ENCODE results near the gene HECTD3. TPM values are rescaled to one million over a fixed set of nuclear protein-coding genes. Genes with fewer than 3 reads are reported as not detected.
"Not testable (repeated sequence)": the region's sequence is repeated elsewhere in the genome, so short reads cannot be mapped to it uniquely, and the experiment has no call there.

HECTD3 gene
- total RNA-seq, 2 experiments from 2014 or later = 38.7 to 42.3 TPM

GRCh38 chr1:44962022-44962421 is 49.1 kb downstream of the HECTD3 start:
- CTCF ChIA-PET; H3K9me3 Mint-ChIP-seq; H3K4me3 Mint-ChIP-seq; H3K27me3 Mint-ChIP-seq; H3K4me1 Mint-ChIP-seq; H3K36me3 Mint-ChIP-seq (ENCODE audit: low read depth); DNase-seq; POLR2A ChIA-PET: not testable (repeated sequence)
- H3K27ac Mint-ChIP-seq = peak overlapping the region; percentile 6

DNA sequence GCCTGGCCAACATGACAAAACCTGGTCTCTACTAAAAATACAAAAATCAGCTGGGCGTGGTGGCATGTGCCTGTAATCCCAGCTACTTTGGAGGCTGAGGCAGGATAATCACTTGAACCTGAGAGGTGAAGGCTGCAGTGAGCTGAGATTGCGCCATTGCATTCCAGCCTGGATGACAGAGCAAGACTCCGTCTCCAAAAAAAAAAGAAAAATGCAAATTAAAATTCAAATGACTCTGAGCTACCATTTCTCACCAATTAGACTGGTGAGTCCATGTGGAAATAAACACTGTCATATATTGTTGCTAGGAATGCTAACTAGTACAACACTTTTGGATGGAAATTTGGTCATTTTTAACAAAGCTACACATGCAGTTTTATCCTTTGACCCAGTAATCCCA is 53.6 kb downstream of the HECTD3 start:
- H3K4me1 Mint-ChIP-seq, H3K27me3 Mint-ChIP-seq, H3K27ac Mint-ChIP-seq, DNase-seq, H3K9me3 Mint-ChIP-seq, H3K4me3 Mint-ChIP-seq, POLR2A ChIA-PET: not testable (repeated sequence)
- CTCF ChIA-PET = interaction anchor here (0.8 kb wide), 1 partner anchor 54 kb away, joined by 3 read pairs; the partner anchor contains the start of gene HECTD3
- peaks cover 28% of the 10 kb centered on the region for H3K36me3 Mint-ChIP-seq (ENCODE audit: low read depth)

- POLR2A ChIA-PET, CTCF ChIA-PET, H3K27ac Mint-ChIP-seq, H3K4me1 Mint-ChIP-seq, H3K27me3 Mint-ChIP-seq, DNase-seq, H3K9me3 Mint-ChIP-seq, H3K4me3 Mint-ChIP-seq: not testable (repeated sequence)
- H3K36me3 Mint-ChIP-seq (ENCODE audit: low read depth) = peaks cover 28% of the 10 kb centered on the region
Observed at GRCh38 chr1:44956077-44956476, 55.0 kb downstream of the HECTD3 start.

Other genes with a start within 250 kb of the HECTD3 start
- 1,000 to 10,000 TPM; 1,879 to 1,968 TPM for gene RPS8, start 235.8 kb downstream of the HECTD3 start, total RNA-seq
- under 1 TPM; 0.42 to 0.55 TPM for gene BEST4, start 223.2 kb downstream of the HECTD3 start, total RNA-seq
- 10 to 100 TPM; 54.3 to 57.5 TPM for gene PLK3, start 210.9 kb downstream of the HECTD3 start, total RNA-seq
- under 1 TPM; 0.47 to 0.83 TPM for gene DYNLT4, start 204.0 kb downstream of the HECTD3 start, total RNA-seq
- 1 to 10 TPM; 6.0 to 7.7 TPM for gene BTBD19, start 202.8 kb downstream of the HECTD3 start, total RNA-seq
- gene PTCH2, start 168.1 kb downstream of the HECTD3 start, total RNA-seq = under 1 TPM; 0.92 to 0.94 TPM
- gene EIF2B3, start 24.7 kb downstream of the HECTD3 start, total RNA-seq = 10 to 100 TPM; 23.5 to 25.4 TPM
- gene UROD, start 930 bp upstream of the HECTD3 start, total RNA-seq = 10 to 100 TPM; 66.4 to 70.7 TPM
- gene ZSWIM5, start 195.3 kb upstream of the HECTD3 start, total RNA-seq = under 1 TPM; 0.46 to 0.62 TPM

All from activated CD4-positive, alpha-beta T cell treated with anti-CD3 and anti-CD28 coated beads, Interleukin-2, amount 10 ng/mL, durations not matched to agents 7 days and 5 days (primary cell).